ENCODE data around the gene HIRIP3. TPM values are rescaled to one million over a fixed set of nuclear protein-coding genes. Genes with fewer than 3 reads are reported as not detected.

The HIRIP3 gene
- total and polyA plus RNA-seq, 5 donors, result 11.6 to 21.7 (median 18.4) TPM

DNA sequence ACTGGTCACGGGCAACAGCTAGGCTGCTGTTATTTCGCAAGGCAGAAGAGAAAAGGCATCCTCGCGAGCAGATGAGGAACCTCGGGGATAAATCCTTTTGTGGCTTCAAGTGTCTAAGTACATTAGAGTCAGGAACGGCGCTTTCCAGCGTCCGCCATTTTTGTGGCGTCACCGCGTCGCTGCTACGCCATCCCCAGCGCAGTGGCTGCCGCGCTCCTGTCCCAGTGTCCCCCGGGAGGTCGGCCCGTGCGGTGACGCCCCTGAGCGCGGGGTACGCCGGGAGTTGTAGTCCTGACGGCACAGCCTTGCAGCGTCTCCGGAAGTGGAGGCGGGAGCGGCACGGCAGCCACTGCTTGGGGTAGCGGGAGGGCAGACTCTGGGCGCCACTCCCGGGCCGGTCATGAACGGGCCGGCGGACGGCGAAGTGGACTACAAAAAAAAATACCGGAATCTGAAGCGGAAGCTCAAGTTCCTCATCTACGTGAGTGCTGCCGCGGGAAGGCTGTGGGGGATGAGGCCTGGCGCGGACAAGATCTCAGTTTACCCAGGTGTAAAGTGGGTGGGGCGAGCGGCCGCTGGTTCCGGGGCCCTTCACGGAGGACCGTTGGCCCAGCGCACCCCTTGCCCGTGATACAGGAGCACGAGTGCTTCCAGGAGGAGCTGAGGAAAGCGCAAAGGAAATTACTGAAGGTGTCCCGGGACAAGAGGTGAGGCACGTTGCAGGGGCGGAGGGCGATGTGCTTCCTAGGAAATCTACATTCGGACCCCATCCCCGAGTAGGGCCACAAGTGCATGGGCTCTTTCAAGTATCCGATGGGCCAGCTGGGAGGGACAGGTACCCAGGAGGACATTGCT, 721 bp upstream of the HIRIP3 start, which contains the start of gene INO80E:
Gene INO80E, plus strand, starts transcription at position 331 of the 855 bp plus-strand sequence. Its CDS starts 70 bp downstream, at position 401.
- intact Hi-C loops (cut with DNase I), result loop anchor here in 1 of 4 donors (10.0 kb wide), 2 partner anchors 131 to 181 kb away; partner anchors contain the start of genes CDIPT, PAGR1 and PRRT2
- H3K4me1 ChIP-seq (ENCODE audit: control insufficient read depth, insufficient read depth, low read length), result peaks cover 7% of the 10 kb centered on the region
- peak; percentile 98 to 99 for ATAC-seq
- peak within 1 kb of the TSS; percentile 92 for H3K27ac ChIP-seq (ENCODE audit: low read length)
- WGBS, result under 1% methylated on average over 65 of the region's 65 CpGs
- no peaks in the 10 kb centered on the region for H3K9me3 ChIP-seq (ENCODE audit: control insufficient read depth, low read length)
- H3K4me3 ChIP-seq (ENCODE audit: low read length), result peak within 1 kb of the TSS; percentile 73
- H3K27me3 ChIP-seq (ENCODE audit: control insufficient read depth, insufficient read depth), result no peaks in the 10 kb centered on the region
- DNase-seq, result peak; percentile 99 to 100 (median 100)

DNA sequence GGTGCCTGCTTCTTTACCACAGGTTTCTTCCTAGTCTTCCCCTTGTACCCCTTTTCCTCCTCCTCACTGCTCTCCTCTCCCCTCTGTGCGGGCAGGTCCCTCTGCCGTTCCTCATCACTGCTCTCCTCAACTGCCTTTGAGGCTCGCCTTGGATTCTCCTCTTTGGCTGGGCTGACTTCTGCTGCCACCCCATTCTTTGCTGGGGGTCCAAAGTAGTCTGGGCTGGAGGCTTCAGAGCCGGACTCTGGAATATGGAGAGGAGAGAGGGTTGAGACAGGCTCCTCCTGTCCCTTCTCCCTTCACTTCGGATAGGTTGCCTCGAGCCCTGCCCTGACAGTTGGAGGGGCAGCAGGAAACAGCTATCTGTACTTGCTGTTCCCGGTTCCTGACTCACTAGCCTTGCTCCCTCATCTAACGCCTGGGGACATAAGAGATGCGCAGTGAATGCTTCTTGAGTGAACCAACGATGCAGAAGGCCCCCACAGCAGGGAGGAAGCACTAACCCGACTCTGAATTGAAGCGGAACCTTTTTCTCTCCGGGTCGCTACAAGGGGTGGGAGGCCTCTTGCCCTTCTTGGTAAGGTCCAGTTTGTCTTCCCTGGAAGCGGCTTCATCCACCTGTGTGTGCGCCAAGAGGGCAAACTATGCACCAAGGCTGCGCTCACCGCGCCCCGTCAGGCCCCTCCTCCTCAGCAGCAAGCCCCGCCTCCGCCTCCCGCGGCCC, 655 bp downstream of the HIRIP3 start:
- H3K4me1 ChIP-seq (ENCODE audit: control insufficient read depth, insufficient read depth, low read length), result peaks cover 7% of the 10 kb centered on the region
- intact Hi-C loops (cut with DNase I), result loop anchor here in 1 of 4 donors (10.0 kb wide), 2 partner anchors 130 to 180 kb away; partner anchors contain the start of genes CDIPT, PAGR1 and PRRT2
- peak overlapping the region; percentile 73 for H3K4me3 ChIP-seq (ENCODE audit: low read length)
- ATAC-seq (peak; percentile 48 to 50), DNase-seq (peak in 2 of 3 donors; percentile 85)
- peak overlapping the region; percentile 92 for H3K27ac ChIP-seq (ENCODE audit: low read length)
- H3K27me3 ChIP-seq (ENCODE audit: control insufficient read depth, insufficient read depth), result no peaks in the 10 kb centered on the region
- no peaks in the 10 kb centered on the region for H3K9me3 ChIP-seq (ENCODE audit: control insufficient read depth, low read length)
- WGBS, result 8% methylated on average over 24 of the region's 24 CpGs

DNA sequence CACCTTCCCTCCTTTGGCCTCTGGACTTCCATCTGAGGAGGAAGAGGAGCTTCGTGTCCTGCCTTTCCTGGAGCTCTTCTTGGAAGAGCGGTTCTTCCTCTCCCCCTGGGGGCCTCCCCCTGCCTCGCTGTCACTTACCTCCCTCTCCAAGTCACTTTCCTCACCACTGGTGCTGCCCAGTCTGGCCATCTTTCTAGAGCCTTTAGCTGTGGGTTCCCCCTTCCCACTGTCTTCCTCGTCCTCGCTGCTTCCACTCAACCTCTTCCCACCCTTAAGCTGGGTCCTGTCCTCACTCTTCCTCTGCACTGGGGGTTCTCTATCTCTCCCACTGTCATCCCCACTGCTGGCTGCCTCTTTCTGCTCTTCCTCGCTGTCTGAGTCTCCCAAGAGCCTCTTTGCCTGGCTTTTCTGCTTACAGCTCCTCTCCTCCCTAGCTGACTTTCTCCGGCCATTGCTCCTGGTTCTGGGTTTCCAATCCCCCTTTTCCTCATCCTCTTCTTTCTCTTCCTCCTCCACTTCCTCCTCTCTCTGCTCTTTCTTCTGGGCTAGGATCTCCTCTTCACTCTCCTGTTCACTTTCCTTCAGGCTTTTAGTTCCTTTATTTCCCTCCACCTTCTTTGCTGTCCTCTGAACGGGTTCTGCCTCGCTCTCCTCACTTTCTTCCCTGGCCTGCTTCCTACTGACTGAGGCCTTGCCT, 1.4 kb downstream of the HIRIP3 start:
- ATAC-seq (no peak), DNase-seq (peak in 1 of 3 donors; percentile 28)
- H3K4me3 ChIP-seq (ENCODE audit: low read length), result no peak overlapping the region
- intact Hi-C loops (cut with DNase I), result loop anchor here in 1 of 4 donors (10.0 kb wide), 2 partner anchors 129 to 179 kb away; partner anchors contain the start of genes CDIPT, PAGR1 and PRRT2
- peaks cover 7% of the 10 kb centered on the region for H3K4me1 ChIP-seq (ENCODE audit: control insufficient read depth, insufficient read depth, low read length)
- no peaks in the 10 kb centered on the region for H3K9me3 ChIP-seq (ENCODE audit: control insufficient read depth, low read length)
- H3K27me3 ChIP-seq (ENCODE audit: control insufficient read depth, insufficient read depth), result no peaks in the 10 kb centered on the region
- no peak overlapping the region for H3K27ac ChIP-seq (ENCODE audit: low read length)
- WGBS, result 77% methylated on average over 9 of the region's 9 CpGs

DNA sequence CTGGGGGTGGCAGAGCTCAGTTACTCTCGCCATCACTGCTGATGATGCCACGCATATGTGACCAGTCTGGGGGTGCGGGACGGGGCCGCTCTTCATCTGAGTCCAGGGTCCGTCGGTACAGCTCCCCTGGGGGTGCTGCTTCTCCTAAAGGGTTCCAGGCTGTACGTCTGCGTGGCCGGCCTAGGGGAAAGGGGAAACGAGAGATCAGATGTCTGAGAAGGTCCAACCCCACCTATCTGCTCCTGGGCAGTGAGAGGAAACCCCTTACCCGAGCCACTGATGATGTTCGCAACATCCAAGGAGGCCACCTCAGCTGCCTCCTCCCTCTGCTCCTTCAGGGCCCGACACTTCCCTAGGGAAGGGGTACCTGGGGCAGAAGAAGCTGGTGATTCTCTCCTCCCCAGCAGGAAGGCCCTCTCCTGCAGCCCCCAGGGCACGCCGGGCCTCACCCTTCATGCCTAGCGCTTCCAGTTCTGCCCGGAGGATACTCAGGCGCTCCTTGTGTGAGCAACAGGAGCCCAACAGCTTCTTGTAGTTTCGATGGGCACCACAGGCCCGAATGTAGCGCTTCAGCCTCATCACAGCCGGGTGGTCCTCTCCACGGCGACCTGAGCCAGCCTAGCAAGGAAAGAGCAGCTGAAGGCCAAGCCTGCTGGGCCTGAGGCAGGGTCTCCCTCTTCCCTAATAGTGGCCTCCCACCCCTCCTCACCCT, 2.1 kb downstream of the HIRIP3 start:
- Histone ChIP-seq H3K27ac (ENCODE audit: low read length) (no peak overlapping the region), H3K4me3 (ENCODE audit: low read length) (no peak overlapping the region), H3K9me3 (ENCODE audit: control insufficient read depth, low read length) (no peaks in the 10 kb centered on the region), H3K4me1 (ENCODE audit: control insufficient read depth, insufficient read depth, low read length) (peaks cover 7% of the 10 kb centered on the region), H3K27me3 (ENCODE audit: control insufficient read depth, insufficient read depth) (no peaks in the 10 kb centered on the region)
- WGBS, result 82% methylated on average over 25 of the region's 25 CpGs
- ATAC-seq, result no peak
- intact Hi-C loops (cut with DNase I), result loop anchor here in 1 of 4 donors (10.0 kb wide), 2 partner anchors 129 to 179 kb away; partner anchors contain the start of genes CDIPT, PAGR1 and PRRT2
- peak in 2 of 3 donors; percentile 35 to 41 for DNase-seq

DNA sequence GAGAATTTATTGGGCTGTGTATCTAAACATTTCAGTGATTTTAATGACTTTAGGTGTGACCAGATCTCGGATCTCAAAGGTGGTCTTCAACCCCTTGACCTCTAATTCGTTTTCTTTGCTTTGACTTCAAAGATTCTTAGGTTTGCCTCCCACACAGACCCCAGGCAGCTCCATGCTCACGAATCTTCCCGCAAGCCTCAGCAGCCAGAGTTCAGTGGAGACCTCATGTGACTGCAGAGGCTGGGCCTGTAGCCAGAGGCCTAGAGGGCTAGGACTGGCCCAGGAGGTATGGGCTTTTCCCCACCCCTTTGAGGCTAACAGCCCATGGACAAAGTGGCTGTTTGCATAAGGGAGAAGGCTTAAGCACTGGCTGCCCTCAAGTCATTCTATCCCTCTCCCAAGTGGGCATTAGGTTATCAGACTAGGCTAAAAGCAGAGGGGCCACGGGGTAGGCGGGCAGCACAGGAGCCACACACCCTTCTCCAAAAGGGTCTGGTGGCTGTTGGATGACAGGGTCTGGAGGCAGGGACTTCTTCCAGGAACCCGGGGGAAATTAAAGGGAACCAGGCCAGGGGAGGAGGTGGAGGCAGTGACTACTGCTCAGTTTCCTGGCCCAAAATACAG, 3.0 kb downstream of the HIRIP3 start:
- ATAC-seq, result no peak
- Histone ChIP-seq H3K27me3 (ENCODE audit: control insufficient read depth, insufficient read depth) (no peaks in the 10 kb centered on the region), H3K4me3 (ENCODE audit: low read length) (no peak overlapping the region), H3K4me1 (ENCODE audit: control insufficient read depth, insufficient read depth, low read length) (peaks cover 7% of the 10 kb centered on the region), H3K9me3 (ENCODE audit: control insufficient read depth, low read length) (no peaks in the 10 kb centered on the region), H3K27ac (ENCODE audit: low read length) (no peak overlapping the region)
- 53% methylated on average over 7 of the region's 7 CpGs for WGBS
- peak in 2 of 3 donors; percentile 30 to 37 for DNase-seq
- intact Hi-C loops (cut with DNase I), result loop anchor here in 1 of 4 donors (10.0 kb wide), 2 partner anchors 128 to 178 kb away; partner anchors contain the start of genes CDIPT, PAGR1 and PRRT2

DNA sequence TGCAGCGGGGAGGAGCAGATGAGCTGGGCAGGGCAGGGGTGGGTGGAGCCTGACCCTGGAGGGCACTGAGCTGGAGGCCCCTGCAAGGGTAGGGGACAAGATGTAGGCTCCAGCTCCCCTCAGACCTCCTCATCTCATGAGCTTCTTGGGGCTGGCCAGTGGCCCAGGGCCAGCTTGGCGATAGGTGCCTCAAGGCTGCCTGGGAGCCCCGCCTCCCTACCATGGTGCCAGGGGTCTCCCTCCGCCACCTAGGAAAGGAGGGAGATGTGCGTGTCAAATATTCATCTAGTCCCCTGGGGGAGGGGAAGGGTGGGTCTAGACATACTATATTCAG, 3.9 kb downstream of the HIRIP3 start:
- H3K4me1 ChIP-seq (ENCODE audit: control insufficient read depth, insufficient read depth, low read length), result peaks cover 4% of the 10 kb centered on the region
- no peaks in the 10 kb centered on the region for H3K27me3 ChIP-seq (ENCODE audit: control insufficient read depth, insufficient read depth)
- no peak overlapping the region for H3K27ac ChIP-seq (ENCODE audit: low read length)
- no peaks in the 10 kb centered on the region for H3K9me3 ChIP-seq (ENCODE audit: control insufficient read depth, low read length)
- 71% methylated on average over 5 of the region's 5 CpGs for WGBS
- intact Hi-C loops (cut with DNase I), result loop anchor here in 1 of 4 donors (10.0 kb wide), 2 partner anchors 127 to 177 kb away; partner anchors contain the start of genes CDIPT, PAGR1 and PRRT2
- ATAC-seq, result no peak
- H3K4me3 ChIP-seq (ENCODE audit: low read length), result no peak overlapping the region
- DNase-seq, result peak in 2 of 3 donors; percentile 47 to 56

DNA sequence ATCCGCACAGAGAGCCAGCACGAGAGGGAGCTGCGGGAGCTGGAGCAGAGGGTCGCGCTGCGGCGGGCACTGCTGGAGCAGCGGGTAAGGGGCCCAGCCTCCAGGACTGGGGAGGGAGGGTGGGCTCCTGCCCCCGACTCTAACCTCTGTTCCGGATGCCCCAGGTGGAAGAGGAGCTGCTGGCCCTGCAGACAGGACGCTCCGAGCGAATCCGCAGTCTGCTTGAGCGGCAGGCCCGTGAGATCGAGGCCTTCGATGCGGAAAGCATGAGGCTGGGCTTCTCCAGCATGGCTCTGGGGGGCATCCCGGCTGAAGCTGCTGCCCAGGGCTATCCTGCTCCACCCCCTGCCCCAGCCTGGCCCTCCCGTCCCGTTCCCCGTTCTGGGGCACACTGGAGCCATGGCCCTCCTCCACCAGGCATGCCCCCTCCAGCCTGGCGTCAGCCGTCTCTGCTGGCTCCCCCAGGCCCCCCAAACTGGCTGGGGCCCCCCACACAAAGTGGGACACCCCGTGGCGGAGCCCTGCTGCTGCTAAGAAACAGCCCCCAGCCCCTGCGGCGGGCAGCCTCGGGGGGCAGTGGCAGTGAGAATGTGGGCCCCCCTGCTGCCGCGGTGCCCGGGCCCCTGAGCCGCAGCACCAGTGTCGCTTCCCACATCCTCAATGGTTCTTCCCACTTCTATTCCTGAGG, 4.4 kb downstream of the HIRIP3 start:
- peaks cover 4% of the 10 kb centered on the region for H3K4me1 ChIP-seq (ENCODE audit: control insufficient read depth, insufficient read depth, low read length)
- no peaks in the 10 kb centered on the region for H3K27me3 ChIP-seq (ENCODE audit: control insufficient read depth, insufficient read depth)
- DNase-seq (peak in 2 of 3 donors; percentile 46 to 56), ATAC-seq (no peak)
- H3K27ac ChIP-seq (ENCODE audit: low read length), result no peak overlapping the region
- whole genome bisulfite sequencing, result 91% methylated on average over 35 of the region's 35 CpGs
- H3K9me3 ChIP-seq (ENCODE audit: control insufficient read depth, low read length), result no peaks in the 10 kb centered on the region
- H3K4me3 ChIP-seq (ENCODE audit: low read length), result no peak overlapping the region
- intact Hi-C loops (cut with DNase I), result loop anchor here in 1 of 4 donors (10.0 kb wide), 2 partner anchors 126 to 176 kb away; partner anchors contain the start of genes CDIPT, PAGR1 and PRRT2

DNA sequence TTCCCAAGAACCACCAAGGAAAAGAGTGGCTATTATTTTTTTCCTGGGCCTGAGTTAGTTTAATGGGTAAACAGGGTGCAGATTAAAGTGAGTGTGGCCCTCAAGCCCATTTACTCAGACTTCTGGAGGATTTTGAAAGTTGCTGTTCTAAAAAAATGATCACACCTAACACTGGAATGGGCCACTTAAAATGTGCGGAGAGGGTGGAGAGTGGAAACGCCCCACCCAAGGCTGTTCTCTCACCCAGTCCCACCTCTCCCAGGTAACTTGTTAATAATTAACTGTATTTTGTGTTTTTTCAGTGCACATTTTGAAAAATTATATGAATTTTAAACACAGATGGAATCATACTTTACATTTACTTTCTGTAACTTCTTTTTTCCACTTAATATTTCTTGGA, 5.4 kb downstream of the HIRIP3 start:
- WGBS, result 89% methylated on average over 2 of the region's 2 CpGs
- intact Hi-C loops (cut with DNase I), result loop anchor here in 1 of 4 donors (10.0 kb wide), 2 partner anchors 125 to 175 kb away; partner anchors contain the start of genes CDIPT, PAGR1 and PRRT2
- ATAC-seq (no peak), DNase-seq (peak in 1 of 3 donors; percentile 1)
- no peak overlapping the region for H3K27ac ChIP-seq (ENCODE audit: low read length)
- H3K9me3 ChIP-seq (ENCODE audit: control insufficient read depth, low read length), result no peaks in the 10 kb centered on the region
- H3K4me1 ChIP-seq (ENCODE audit: control insufficient read depth, insufficient read depth, low read length), result peaks cover 4% of the 10 kb centered on the region
- H3K4me3 ChIP-seq (ENCODE audit: low read length), result no peak overlapping the region
- H3K27me3 ChIP-seq (ENCODE audit: control insufficient read depth, insufficient read depth), result no peaks in the 10 kb centered on the region
